Muscle of arm (tissue), 12 donors: Measurements from ENCODE around the gene TSEN34. TPM values are rescaled to one million over a fixed set of nuclear protein-coding genes. Genes with fewer than 3 reads are reported as not detected.
"Not testable (repeated sequence)": the region's sequence is repeated elsewhere in the genome, so short reads cannot be mapped to it uniquely, and the experiment has no call there.

Source experiments
- DNase-seq: peaks from one replicate; pipeline ENCODE4 v3.0.0-alpha.2; 2013
- polyA plus RNA-seq, 12 donors: library from polyadenylated mRNA; unstranded; fragments of 120-200 nt; gene quantifications; one replicate each; pipeline ENCODE4 v1.2.1, GENCODE V29; 2013; ENCODE audit not compliant: insufficient read length in 12 of 12

Gene TSEN34
- polyA plus RNA-seq, 12 donors = 21.8 to 51.7 (median 29.9) TPM; not detected in 1

- DNase-seq = no peak
Measured at GRCh38 chr19:54158812-54159351, 32.2 kb upstream of the TSEN34 start.

- peak; percentile 100 for DNase-seq
Measured at GRCh38 chr19:54159352-54160181, 31.5 kb upstream of the TSEN34 start, which contains the start of gene LENG1. Gene LENG1, minus strand, starts transcription at chr19:54159721. Its CDS starts 26 bp downstream, at chr19:54159695.

GRCh38 chr19:54160182-54160811, 30.8 kb upstream of the TSEN34 start:
- peak; percentile 35 for DNase-seq

- no peak for DNase-seq
Measured at GRCh38 chr19:54160854-54161253, 30.3 kb upstream of the TSEN34 start.

- DNase-seq = peak; percentile 72
Measured at GRCh38 chr19:54162241-54162805, 28.8 kb upstream of the TSEN34 start.

- DNase-seq = no peak
Measured at GRCh38 chr19:54162884-54163283, 28.2 kb upstream of the TSEN34 start.

- DNase-seq = no peak
Measured at GRCh38 chr19:54164369-54165068, 26.6 kb upstream of the TSEN34 start.

GRCh38 chr19:54165222-54165621, 25.9 kb upstream of the TSEN34 start:
- DNase-seq = no peak

- DNase-seq = peak; percentile 91
Measured at GRCh38 chr19:54168174-54168917, 22.8 kb upstream of the TSEN34 start.

GRCh38 chr19:54169149-54169740, 21.9 kb upstream of the TSEN34 start:
- no peak for DNase-seq

GRCh38 chr19:54171736-54172431, 19.2 kb upstream of the TSEN34 start:
- DNase-seq = not testable (repeated sequence)

GRCh38 chr19:54172471-54173358, 18.4 kb upstream of the TSEN34 start, which contains the start of gene TMC4:
Gene TMC4, minus strand, starts transcription at chr19:54173160. Its CDS starts 43 bp downstream, at chr19:54173117.
- DNase-seq = no peak

- no peak for DNase-seq
Measured at GRCh38 chr19:54173359-54173699, 17.8 kb upstream of the TSEN34 start.

- DNase-seq = no peak
Measured at GRCh38 chr19:54173951-54174834, 16.9 kb upstream of the TSEN34 start.

GRCh38 chr19:54178581-54179261, 12.4 kb upstream of the TSEN34 start:
- no peak for DNase-seq

- no peak for DNase-seq
Measured at GRCh38 chr19:54179262-54179852, 11.8 kb upstream of the TSEN34 start.

GRCh38 chr19:54179921-54180461, 11.1 kb upstream of the TSEN34 start:
- DNase-seq = no peak
